Hematopoietic multipotent progenitor cell (in vitro differentiated cells): ENCODE results near the gene NRN1L. TPM values are rescaled to one million over a fixed set of nuclear protein-coding genes. Genes with fewer than 3 reads are reported as not detected.

ENCODE experiments used
- DNase-seq, 3 donors: peaks; one replicate each; pipeline ENCODE4 v3.0.0-alpha.2; 2011 to 2015; ENCODE audit warnings: low read depth in 2 of 3, low spot score in 2 of 3
- small RNA-seq: library from RNA; depleted of rRNA; stranded (forward); fragments of <200 nt; gene quantifications from one replicate; pipeline ENCODE3, GENCODE V24; 2012
- total RNA-seq: library from RNA; depleted of rRNA; stranded (reverse); fragments of >200 nt; gene quantifications from one replicate; pipeline ENCODE4 v1.2.3, GENCODE V29; 2012

Gene NRN1L
- total RNA-seq, 1 donor: 0.27 TPM

- DNase-seq: no peak
Observed at GRCh38 chr16:67934306-67935100, 49.8 kb downstream of the NRN1L start.

- no peak for DNase-seq
Observed at GRCh38 chr16:67935101-67935401, 50.4 kb downstream of the NRN1L start.

GRCh38 chr16:67935402-67936123, 50.9 kb downstream of the NRN1L start:
- peak; percentile 76 to 95 (median 92) for DNase-seq

Small RNAs within 50 kb of the gene (small RNA-seq; reads per million reads assigned to genes)
- gene AC040162.2: not detected
- not detected for gene NRN1L

Other genes starting within 250 kb of the NRN1L start
- 46.6 TPM for gene CARMIL2, start 239.7 kb upstream of the NRN1L start, total RNA-seq
- 48.7 TPM for gene ACD, start 224.6 kb upstream of the NRN1L start, total RNA-seq
- 10.0 TPM for gene PARD6A, start 223.9 kb upstream of the NRN1L start, total RNA-seq
- gene ENKD1, start 218.1 kb upstream of the NRN1L start, total RNA-seq: 20.7 TPM
- 15.9 TPM for gene C16orf86, start 218.1 kb upstream of the NRN1L start, total RNA-seq
- gene GFOD2, start 165.6 kb upstream of the NRN1L start, total RNA-seq: 26.7 TPM
- gene RANBP10, start 78.3 kb upstream of the NRN1L start, total RNA-seq: 13.7 TPM
- 0.54 TPM for gene TSNAXIP1, start 78.0 kb upstream of the NRN1L start, total RNA-seq
- gene THAP11, start 42.6 kb upstream of the NRN1L start, total RNA-seq: 71.6 TPM
- gene NUTF2, start 38.0 kb upstream of the NRN1L start, total RNA-seq: 146 TPM
- 40.9 TPM for gene CENPT, start 37.2 kb upstream of the NRN1L start, total RNA-seq
- 112 TPM for gene EDC4, start 11.8 kb upstream of the NRN1L start, total RNA-seq
- gene PSKH1, start 8.4 kb downstream of the NRN1L start, total RNA-seq: 37.4 TPM
- gene CTRL, start 47.0 kb downstream of the NRN1L start, total RNA-seq: 2.2 TPM
- 281 TPM for gene PSMB10, start 52.0 kb downstream of the NRN1L start, total RNA-seq
- gene LCAT, start 59.2 kb downstream of the NRN1L start, total RNA-seq: 3.5 TPM
- 28.0 TPM for gene SLC12A4, start 83.8 kb downstream of the NRN1L start, total RNA-seq
- gene DPEP3, start 95.6 kb downstream of the NRN1L start, total RNA-seq: 10.5 TPM
- gene DPEP2, start 114.6 kb downstream of the NRN1L start, total RNA-seq: 55.2 TPM
- under 0.01 TPM for gene DPEP2NB, start 131.0 kb downstream of the NRN1L start, total RNA-seq
- 32.6 TPM for gene DDX28, start 138.3 kb downstream of the NRN1L start, total RNA-seq
- 15.1 TPM for gene DUS2, start 138.4 kb downstream of the NRN1L start, total RNA-seq
- gene NFATC3, start 200.5 kb downstream of the NRN1L start, total RNA-seq: 52.2 TPM